GM12891 (cell line): ENCODE data around the gene OR5AN1.

Experiments
- POLR2A ChIP-seq: IDR thresholded peaks from 2 replicates; pipeline ENCODE4 v1.6.1; 2011; ENCODE audit warnings: low read depth, low read length, control low read depth
- POU2F2 ChIP-seq: IDR thresholded peaks from 2 replicates; pipeline ENCODE4 v1.6.1; 2011; ENCODE audit warnings: low read depth, mild to moderate bottlenecking, control low read depth, low read length, moderate library complexity
- TAF1 ChIP-seq: IDR thresholded peaks from 2 replicates; pipeline ENCODE4 v1.6.1; 2011; ENCODE audit warnings: low read depth, low read length, control low read depth

DNA sequence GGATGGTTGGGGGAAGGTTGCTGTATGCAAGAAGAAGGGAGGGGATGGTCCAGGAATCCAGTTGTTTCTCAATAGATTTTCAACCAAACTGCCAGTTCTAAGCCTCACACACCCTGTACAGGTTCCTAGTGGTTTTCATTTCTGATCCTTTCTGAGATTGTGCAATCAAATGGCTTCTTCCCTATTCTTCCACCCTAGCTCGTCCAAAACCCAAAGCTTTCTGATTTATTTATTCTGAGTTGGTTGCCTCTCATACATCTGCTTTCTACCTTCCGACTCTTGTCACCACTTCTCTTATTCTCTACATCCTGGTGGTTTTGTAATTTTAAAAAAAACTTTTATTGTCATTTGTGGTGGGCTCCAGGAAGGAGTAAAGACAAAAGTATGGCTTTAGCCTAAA lies 55.0 kb downstream of the OR5AN1 start:
- TF ChIP-seq POLR2A = no peak
- TF ChIP-seq POU2F2 = no peak
- TF ChIP-seq TAF1 = no peak
